ENCODE results near the gene CAB39L. TPM values are rescaled to one million over a fixed set of nuclear protein-coding genes. Genes with fewer than 3 reads are reported as not detected.

The CAB39L gene
- polyA plus RNA-seq, 1 donor (not counting 4 experiments of a cell fraction or from before 2014, with no cell fraction given), result 10.1 TPM

DNA sequence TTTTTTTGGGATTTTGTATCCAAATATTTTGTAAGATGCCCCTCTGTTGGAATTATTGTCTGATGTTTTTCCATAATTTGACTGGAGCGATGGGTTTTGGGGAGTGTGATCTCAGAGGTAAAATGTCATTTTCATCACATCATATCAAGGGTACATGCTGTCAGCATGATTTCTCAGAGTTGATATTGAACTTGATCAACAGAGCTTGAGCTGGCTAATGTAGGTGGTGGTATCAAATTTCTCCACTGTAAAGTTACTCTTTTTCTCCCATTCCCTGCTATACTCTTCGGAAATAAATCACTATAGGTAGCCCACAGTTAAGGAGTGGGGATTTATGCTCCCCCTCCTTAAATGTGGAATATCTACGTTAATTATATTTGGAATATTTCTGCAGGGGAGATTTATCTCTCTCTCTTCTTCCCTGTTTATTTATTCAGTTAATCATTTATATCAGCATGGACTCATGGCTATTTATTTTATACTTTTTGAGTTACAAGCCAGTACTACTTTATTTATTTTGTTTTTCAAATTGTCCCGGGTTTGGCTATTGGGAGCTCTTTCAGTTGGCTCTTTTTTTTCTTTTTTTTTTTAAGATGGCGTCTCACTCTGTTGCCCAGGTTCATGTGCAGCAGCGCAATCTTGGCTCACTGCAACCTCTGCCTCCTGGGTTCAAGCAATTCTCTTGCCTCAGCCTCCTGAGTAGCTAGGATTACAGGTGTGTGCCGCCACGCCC is 9.0 kb upstream of the CAB39L start:
- H3K9ac ChIP-seq (ENCODE audit: control insufficient read depth, extremely low read depth, insufficient read depth, low read length), result no peak overlapping the region
- H3K79me2 ChIP-seq (ENCODE audit: control insufficient read depth, insufficient read depth, low read length), result no peaks in the 10 kb centered on the region
- no peaks in the 10 kb centered on the region for H4K20me1 ChIP-seq (ENCODE audit: control insufficient read depth, extremely low read depth, insufficient read depth, low read length)
- no peak for FAIRE-seq
- no peaks in the 10 kb centered on the region for H3K36me3 ChIP-seq (ENCODE audit: control insufficient read depth in 2 of 2, extremely low read depth in 1 of 2, insufficient read depth in 2 of 2, low read length in 2 of 2)
- no peak overlapping the region for H3K4me3 ChIP-seq (ENCODE audit: control insufficient read depth in 2 of 3, extremely low read depth in 1 of 3, insufficient read depth in 2 of 3, low read depth in 1 of 3, low read length in 3 of 3)
- H2AFZ ChIP-seq (ENCODE audit: control insufficient read depth, low read length), result no peak overlapping the region
- DNase-seq (ENCODE audit: low read depth, low spot score), result no peak
- TF ChIP-seq, protein P1, sequence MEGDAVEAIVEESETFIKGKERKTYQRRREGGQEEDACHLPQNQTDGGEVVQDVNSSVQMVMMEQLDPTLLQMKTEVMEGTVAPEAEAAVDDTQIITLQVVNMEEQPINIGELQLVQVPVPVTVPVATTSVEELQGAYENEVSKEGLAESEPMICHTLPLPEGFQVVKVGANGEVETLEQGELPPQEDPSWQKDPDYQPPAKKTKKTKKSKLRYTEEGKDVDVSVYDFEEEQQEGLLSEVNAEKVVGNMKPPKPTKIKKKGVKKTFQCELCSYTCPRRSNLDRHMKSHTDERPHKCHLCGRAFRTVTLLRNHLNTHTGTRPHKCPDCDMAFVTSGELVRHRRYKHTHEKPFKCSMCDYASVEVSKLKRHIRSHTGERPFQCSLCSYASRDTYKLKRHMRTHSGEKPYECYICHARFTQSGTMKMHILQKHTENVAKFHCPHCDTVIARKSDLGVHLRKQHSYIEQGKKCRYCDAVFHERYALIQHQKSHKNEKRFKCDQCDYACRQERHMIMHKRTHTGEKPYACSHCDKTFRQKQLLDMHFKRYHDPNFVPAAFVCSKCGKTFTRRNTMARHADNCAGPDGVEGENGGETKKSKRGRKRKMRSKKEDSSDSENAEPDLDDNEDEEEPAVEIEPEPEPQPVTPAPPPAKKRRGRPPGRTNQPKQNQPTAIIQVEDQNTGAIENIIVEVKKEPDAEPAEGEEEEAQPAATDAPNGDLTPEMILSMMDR (optimal IDR thresholded peaks at IDR 0.05 in 1 of 3, IDR thresholded peaks at IDR 0.05 in 1 of 3, conservative IDR thresholded peaks at IDR 0.05 in 1 of 3; ENCODE audit: extremely low read depth in 1 of 3, insufficient read depth in 2 of 3, low read length in 3 of 3), result no peak
- TF ChIP-seq EZH2 (IDR thresholded peaks at IDR 0.05; ENCODE audit: low read length), result no peak
- H3K4me1 ChIP-seq (ENCODE audit: control insufficient read depth, extremely low read depth, insufficient read depth, low read length), result no peaks in the 10 kb centered on the region
- no peaks in the 10 kb centered on the region for H3K9me1 ChIP-seq (ENCODE audit: control insufficient read depth, extremely low read depth, insufficient read depth, low read length)
- H3K27ac ChIP-seq (ENCODE audit: control insufficient read depth, insufficient read depth, low read length), result no peak overlapping the region
- H3K27me3 ChIP-seq (ENCODE audit: control insufficient read depth, extremely low read depth, insufficient read depth, low read length), result no peaks in the 10 kb centered on the region
- no peak overlapping the region for H3K4me2 ChIP-seq (ENCODE audit: control insufficient read depth, extremely low read depth, insufficient read depth, low read depth, low read length)
- no peaks in the 10 kb centered on the region for H3K9me3 ChIP-seq (ENCODE audit: control insufficient read depth, low read depth, low read length)
- dilution Hi-C loops (cut with MboI; ENCODE audit: extremely low pct_ligation_motif_present, low sequenced_read_pairs), result no loop called here

DNA sequence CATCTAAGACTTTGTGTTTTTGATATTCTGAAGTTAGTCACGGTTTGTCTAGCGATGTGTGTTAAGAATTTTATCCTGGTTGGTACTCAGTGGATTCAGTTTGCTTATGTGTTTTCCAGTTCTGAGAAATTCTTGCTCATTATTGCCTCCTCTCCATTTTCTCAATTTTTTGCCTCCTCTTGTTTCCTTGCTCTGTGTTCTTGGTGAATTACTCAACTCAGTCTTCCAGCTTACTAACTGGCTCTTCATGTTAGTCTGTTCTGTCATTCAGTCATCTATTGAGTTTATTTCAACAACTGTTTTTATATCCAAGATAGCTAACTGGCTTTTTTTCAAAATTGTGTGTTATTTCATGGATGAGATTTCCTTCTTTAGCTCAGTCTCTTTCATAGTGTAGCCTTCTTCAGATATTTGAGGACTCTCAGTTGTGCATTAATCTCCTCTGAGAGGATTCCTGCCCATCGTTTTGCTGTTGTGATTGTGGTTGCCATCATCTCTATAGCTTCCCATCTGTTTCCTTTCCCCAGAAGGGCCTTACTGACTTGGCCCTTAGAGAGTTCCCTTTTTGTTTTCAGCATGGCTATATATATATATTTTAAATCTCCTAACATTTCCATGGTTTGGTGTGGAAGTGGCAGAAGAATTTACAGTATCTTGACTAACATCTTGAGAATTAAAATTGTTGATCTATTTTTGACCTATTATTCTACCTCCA is 6.4 kb upstream of the CAB39L start:
- H3K4me2 ChIP-seq (ENCODE audit: control insufficient read depth, extremely low read depth, insufficient read depth, low read depth, low read length), result no peak overlapping the region
- FAIRE-seq, result peak; percentile 34
- dilution Hi-C loops (cut with MboI; ENCODE audit: extremely low pct_ligation_motif_present, low sequenced_read_pairs), result no loop called here
- TF ChIP-seq, protein P1 (optimal IDR thresholded peaks at IDR 0.05 in 1 of 3, IDR thresholded peaks at IDR 0.05 in 1 of 3, conservative IDR thresholded peaks at IDR 0.05 in 1 of 3; ENCODE audit: extremely low read depth in 1 of 3, insufficient read depth in 2 of 3, low read length in 3 of 3), result no peak
- TF ChIP-seq EZH2 (IDR thresholded peaks at IDR 0.05; ENCODE audit: low read length), result no peak
- H3K36me3 ChIP-seq (ENCODE audit: control insufficient read depth in 2 of 2, extremely low read depth in 1 of 2, insufficient read depth in 2 of 2, low read length in 2 of 2), result no peaks in the 10 kb centered on the region
- H3K9me1 ChIP-seq (ENCODE audit: control insufficient read depth, extremely low read depth, insufficient read depth, low read length), result no peaks in the 10 kb centered on the region
- H3K4me1 ChIP-seq (ENCODE audit: control insufficient read depth, extremely low read depth, insufficient read depth, low read length), result no peaks in the 10 kb centered on the region
- no peak overlapping the region for H3K9ac ChIP-seq (ENCODE audit: control insufficient read depth, extremely low read depth, insufficient read depth, low read length)
- H3K27ac ChIP-seq (ENCODE audit: control insufficient read depth, insufficient read depth, low read length), result no peak overlapping the region
- DNase-seq (ENCODE audit: low read depth, low spot score), result no peak
- no peak overlapping the region for H3K4me3 ChIP-seq (ENCODE audit: control insufficient read depth in 2 of 3, extremely low read depth in 1 of 3, insufficient read depth in 2 of 3, low read depth in 1 of 3, low read length in 3 of 3)
- H3K27me3 ChIP-seq (ENCODE audit: control insufficient read depth, extremely low read depth, insufficient read depth, low read length), result no peaks in the 10 kb centered on the region
- no peak overlapping the region for H2AFZ ChIP-seq (ENCODE audit: control insufficient read depth, low read length)
- H3K9me3 ChIP-seq (ENCODE audit: control insufficient read depth, low read depth, low read length), result no peaks in the 10 kb centered on the region
- no peaks in the 10 kb centered on the region for H4K20me1 ChIP-seq (ENCODE audit: control insufficient read depth, extremely low read depth, insufficient read depth, low read length)
- H3K79me2 ChIP-seq (ENCODE audit: control insufficient read depth, insufficient read depth, low read length), result peaks cover 5% of the 10 kb centered on the region

All from keratinocyte (primary cell).